ENCODE data around the gene ISM2.

ISM2 gene

GRCh38 chr14:77459072-77459723, 39.4 kb downstream of the ISM2 start:
- DNase-seq: peak; percentile 30

- DNase-seq: peak; percentile 9
Observed at GRCh38 chr14:77458249-77458950, 40.2 kb downstream of the ISM2 start.

GRCh38 chr14:77457522-77458248, 40.9 kb downstream of the ISM2 start, which contains the start of the genes AHSA1 and VIPAS39:
Gene AHSA1 (plus strand): TSS chr14:77458093. CDS start chr14:77458190, 97 bp downstream.
Gene VIPAS39 (minus strand): TSS chr14:77457601. CDS start chr14:77454102, 3,499 bp downstream.
- DNase-seq: peak; percentile 91

DNA sequence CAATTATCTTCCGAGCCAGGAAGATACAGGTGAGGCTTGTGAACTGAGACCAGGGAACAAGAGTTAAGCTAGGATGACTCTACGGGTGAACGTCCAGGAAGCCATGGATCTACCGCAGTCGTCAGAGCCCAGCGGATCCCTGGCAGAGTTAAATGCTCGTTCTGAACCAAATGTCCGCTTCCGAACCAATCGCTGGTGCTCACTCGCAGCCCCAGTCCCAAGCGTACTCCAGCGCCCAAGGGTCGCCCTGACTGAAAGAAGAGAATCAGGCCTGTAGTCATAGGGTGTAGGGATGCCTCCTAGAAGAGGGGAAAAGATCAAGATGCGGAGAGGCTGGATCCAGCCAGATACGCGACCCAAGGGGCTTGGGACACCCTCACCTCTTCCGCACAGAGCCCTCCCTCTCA, 41.5 kb downstream of the ISM2 start:
- no peak for DNase-seq

DNA sequence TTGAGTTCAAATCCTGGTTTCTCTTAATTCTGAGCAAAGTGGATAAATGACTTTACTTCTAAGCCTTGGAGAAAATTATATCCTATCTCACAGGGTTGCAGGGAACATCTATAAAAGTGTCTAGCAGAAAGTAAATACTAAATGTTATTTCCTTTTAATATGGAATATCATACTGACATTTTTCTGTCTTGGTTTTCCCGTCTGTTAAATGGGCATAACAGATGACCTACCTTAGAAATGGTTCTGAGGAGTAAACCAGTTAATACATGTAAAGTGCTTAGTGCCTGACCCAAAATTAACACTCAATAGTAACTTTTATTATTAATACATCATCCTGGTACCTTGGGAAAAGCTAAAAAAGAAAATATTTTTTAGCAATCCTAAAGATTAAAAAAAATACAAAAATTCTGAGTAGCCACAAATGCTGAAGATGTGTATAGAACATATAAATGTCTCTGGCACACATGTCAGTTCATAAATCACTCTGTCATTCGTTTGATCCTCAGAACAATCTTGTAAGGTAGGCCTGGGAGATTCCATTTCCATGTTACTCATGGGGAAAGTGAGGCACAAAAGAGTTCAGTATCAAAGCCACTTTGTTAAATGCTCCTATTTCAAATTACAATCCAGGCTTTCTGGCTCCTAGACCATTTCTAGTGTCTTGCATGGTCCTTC, 42.5 kb downstream of the ISM2 start:
- no peak for DNase-seq

DNA sequence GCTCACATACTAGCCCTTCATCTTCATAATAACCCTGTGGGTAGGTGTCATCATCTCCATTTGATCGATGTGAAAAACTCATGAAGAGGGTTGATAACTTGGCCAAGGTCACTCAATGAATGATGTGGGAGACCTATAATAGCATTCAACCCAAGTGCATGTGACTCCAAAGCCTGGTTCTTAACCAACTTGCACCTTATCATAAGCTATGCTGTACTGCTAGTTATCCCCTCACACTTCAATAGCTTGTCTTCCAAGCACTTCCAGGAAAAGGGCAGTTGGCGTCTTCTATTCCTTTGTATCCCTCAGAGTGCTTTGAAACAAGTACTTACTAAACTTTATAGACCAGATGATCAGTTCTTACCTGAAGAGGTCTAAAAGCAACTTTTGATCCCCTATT, 56.4 kb downstream of the ISM2 start:
- no peak for DNase-seq

GRCh38 chr14:77439861-77440260, 58.8 kb downstream of the ISM2 start:
- DNase-seq: no peak

GRCh38 chr14:77438596-77438995, 60.0 kb downstream of the ISM2 start:
- no peak for DNase-seq

DNA sequence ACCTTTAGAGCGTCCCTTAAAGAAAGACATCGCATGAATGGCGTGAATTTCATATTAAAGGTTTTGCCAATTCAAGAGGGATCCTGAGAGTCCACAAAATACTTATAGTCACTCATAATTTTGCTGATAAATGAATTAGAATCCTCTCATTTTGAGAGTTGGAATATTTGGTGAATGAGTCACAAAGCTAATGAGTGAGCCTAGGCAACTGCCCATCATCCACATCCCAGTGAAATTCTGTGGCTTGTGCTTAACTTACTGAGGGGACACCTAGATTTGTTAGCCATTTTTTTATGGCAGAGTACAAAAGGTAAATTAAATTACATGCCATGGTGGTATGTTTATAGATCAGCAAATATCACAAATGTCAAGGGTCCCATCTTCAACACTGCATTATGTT, 62.6 kb downstream of the ISM2 start:
- DNase-seq: no peak

DNA sequence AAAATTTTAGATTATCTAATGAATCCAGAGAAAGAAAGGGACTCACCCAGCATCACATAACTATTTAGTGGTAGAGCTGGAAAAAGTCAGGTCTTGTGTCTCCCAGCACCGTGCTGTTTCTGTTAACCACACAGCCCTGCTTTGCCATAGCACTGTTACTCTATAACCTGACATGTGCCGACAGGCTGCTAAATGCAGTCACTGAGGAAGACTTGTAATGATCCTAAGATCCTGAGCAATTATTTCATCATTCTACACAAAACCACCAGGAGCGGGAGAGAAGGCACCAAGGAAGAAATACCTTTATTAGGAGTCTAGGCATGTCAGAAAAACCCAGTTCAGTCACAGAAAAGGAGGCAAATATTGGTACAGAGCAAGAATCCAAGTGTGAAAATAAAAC, 72.2 kb downstream of the ISM2 start:
- no peak for DNase-seq

DNA sequence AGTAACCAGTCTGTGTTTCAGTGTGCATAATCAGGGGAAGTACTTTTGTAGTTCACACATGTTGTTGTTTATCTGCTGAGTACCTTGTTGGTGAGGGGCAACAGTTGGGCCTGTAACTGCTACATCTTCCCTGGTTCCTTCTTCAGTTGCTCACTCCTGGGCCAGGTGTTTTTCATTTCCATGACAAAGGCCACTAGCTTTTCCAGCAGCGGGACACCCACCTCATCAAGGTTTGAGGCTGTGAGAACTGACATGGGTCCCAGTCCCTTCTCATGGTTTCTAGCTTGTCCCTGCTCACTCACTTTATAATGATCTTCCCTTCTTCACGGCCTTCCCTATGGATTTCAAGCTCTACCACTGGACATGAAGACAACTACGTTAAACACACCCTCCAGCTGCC, 73.8 kb downstream of the ISM2 start:
- no peak for DNase-seq

Measured in activated gamma-delta T cell treated with Interleukin-2 at 50 U/mL for 16 hours (primary cell).